Activated CD4-positive, alpha-beta T cell treated with anti-CD3 and anti-CD28 coated beads for 36 hours (primary cell): Measurements from ENCODE around the gene PROSER2. TPM values are rescaled to one million over a fixed set of nuclear protein-coding genes. Genes with fewer than 3 reads are reported as not detected.

Source experiments
- ATAC-seq: fragments of 200-7000 bp; cut with Tn5 transposase; one replicate; pipeline ENCODE4 v1.10.0; 2021; ENCODE audit warnings: mild to moderate bottlenecking, moderate library complexity
- CTCF ChIA-PET: fragments of 350-600 bp; sonication (Branson Sonifier 250); formaldehyde crosslinking; loops from one replicate; lab custom pipeline; 2021; ENCODE audit warnings: antibody characterized with exemption; lab: Charles Lee
- POLR2A ChIA-PET: fragments of 350-600 bp; sonication (Branson Sonifier 250); formaldehyde crosslinking; loops from one replicate; lab custom pipeline; 2021; ENCODE audit warnings: antibody characterized with exemption, inconsistent platforms; lab: Charles Lee
- DNase-seq: peaks from one replicate; pipeline ENCODE4 v3.0.0-alpha.2; 2020
- H3K27ac Mint-ChIP-seq: one replicate; pipeline ENCODE4 v1.8.0; 2021; ENCODE audit warnings: mixed read lengths
- H3K27me3 Mint-ChIP-seq: one replicate; pipeline ENCODE4 v1.8.0; 2021; ENCODE audit warnings: mixed read lengths
- H3K36me3 Mint-ChIP-seq: one replicate; pipeline ENCODE4 v1.8.0; 2021; ENCODE audit warnings: low read depth, mixed read lengths
- H3K4me1 Mint-ChIP-seq: one replicate; pipeline ENCODE4 v1.8.0; 2021; ENCODE audit warnings: mixed read lengths
- H3K4me3 Mint-ChIP-seq: one replicate; pipeline ENCODE4 v1.8.0; 2021; ENCODE audit warnings: mild to moderate bottlenecking, moderate library complexity, mixed read lengths
- H3K9me3 Mint-ChIP-seq: one replicate; pipeline ENCODE4 v1.8.0; 2021; ENCODE audit warnings: low read depth, mixed read lengths
- intact Hi-C, 2 experiments: fragments of 100-400 bp; cut with DNase I in 1 of 2; cut with micrococcal nuclease in 1 of 2; formaldehyde crosslinking; loops; one replicate each; pipeline versions ENCODE4 v1.14.2 to v1.15.1; 2022 to 2024; cut with DNase I, micrococcal nuclease
- total RNA-seq, 2 experiments: library from RNA; stranded (reverse); gene quantifications; one replicate each; pipeline ENCODE4 v1.2.3, GENCODE V29; 2021

PROSER2 gene
- total RNA-seq, 2 experiments from 2014 or later: 0.78 to 0.88 TPM

DNA sequence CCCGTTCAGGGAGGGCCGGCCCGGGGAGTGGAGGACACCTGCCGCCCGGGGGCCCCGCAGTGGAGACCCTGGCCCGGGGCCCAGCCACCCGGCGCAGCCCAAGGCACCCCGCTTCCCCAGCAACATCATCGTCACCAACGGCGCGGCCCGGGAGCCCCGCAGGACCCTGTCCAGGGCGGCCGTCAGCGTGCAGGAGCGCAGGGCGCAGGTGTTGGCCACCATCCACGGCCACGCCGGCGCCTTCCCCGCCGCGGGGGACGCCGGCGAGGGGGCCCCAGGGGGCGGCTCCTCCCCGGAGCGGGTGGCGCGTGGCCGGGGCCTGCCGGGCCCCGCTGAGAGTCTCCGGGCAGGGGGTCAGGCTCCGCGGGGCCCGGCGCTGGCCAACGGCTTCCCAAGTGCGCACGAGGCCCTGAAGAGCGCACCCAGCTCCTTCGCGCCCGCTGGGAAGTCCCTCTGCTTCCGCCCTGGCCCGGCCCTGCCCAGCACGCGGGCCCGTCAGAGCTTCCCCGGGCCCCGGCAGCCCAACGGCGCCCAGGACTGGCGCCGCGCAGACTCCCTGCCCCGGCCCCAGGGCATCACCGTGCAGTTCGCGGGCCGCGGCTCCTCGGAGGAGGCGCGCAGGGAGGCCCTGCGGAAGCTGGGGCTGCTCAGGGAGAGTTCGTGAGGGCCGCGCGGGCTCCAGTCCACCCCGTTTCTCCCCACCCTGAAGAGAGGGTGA, 46.7 kb downstream of the PROSER2 start:
- H3K4me1 Mint-ChIP-seq: peaks cover 13% of the 10 kb centered on the region
- no peak overlapping the region for H3K4me3 Mint-ChIP-seq
- DNase-seq (no peak), ATAC-seq (no peak)
- H3K36me3 Mint-ChIP-seq: no peaks in the 10 kb centered on the region
- ChIA-PET CTCF (no interaction called here), POLR2A (no interaction called here)
- no peaks in the 10 kb centered on the region for H3K9me3 Mint-ChIP-seq
- intact Hi-C loops: no loop called here
- peaks cover 9% of the 10 kb centered on the region for H3K27me3 Mint-ChIP-seq
- no peak overlapping the region for H3K27ac Mint-ChIP-seq

- ChIA-PET CTCF (no interaction called here), POLR2A (no interaction called here)
- DNase-seq (no peak), ATAC-seq (no peak)
- Mint-ChIP-seq H3K9me3 (no peaks in the 10 kb centered on the region), H3K27ac (no peak overlapping the region), H3K4me3 (no peak overlapping the region), H3K27me3 (peaks cover 9% of the 10 kb centered on the region), H3K36me3 (no peaks in the 10 kb centered on the region), H3K4me1 (peaks cover 17% of the 10 kb centered on the region)
- intact Hi-C loops: no loop called here
These were observed 47.3 kb downstream of the PROSER2 start for GRCh38 chr10:11870461-11870780.

- Mint-ChIP-seq H3K4me3 (no peak overlapping the region), H3K9me3 (no peaks in the 10 kb centered on the region), H3K27me3 (peaks cover 6% of the 10 kb centered on the region), H3K4me1 (peaks cover 17% of the 10 kb centered on the region), H3K27ac (no peak overlapping the region), H3K36me3 (no peaks in the 10 kb centered on the region)
- ChIA-PET POLR2A (no interaction called here), CTCF (no interaction called here)
- DNase-seq: no peak
- peak; percentile 24 for ATAC-seq
- intact Hi-C loops: no loop called here
These were observed 47.8 kb downstream of the PROSER2 start for GRCh38 chr10:11870900-11871400.

GRCh38 chr10:11871466-11871865, 48.3 kb downstream of the PROSER2 start:
- Mint-ChIP-seq H3K4me1 (peaks cover 17% of the 10 kb centered on the region), H3K9me3 (no peaks in the 10 kb centered on the region), H3K27me3 (peaks cover 6% of the 10 kb centered on the region), H3K4me3 (no peak overlapping the region), H3K36me3 (no peaks in the 10 kb centered on the region), H3K27ac (no peak overlapping the region)
- ATAC-seq (no peak), DNase-seq (no peak)
- ChIA-PET POLR2A (no interaction called here), CTCF (no interaction called here)
- intact Hi-C loops: no loop called here

- intact Hi-C loops: no loop called here
- peak; percentile 69 for ATAC-seq
- H3K36me3 Mint-ChIP-seq: no peaks in the 10 kb centered on the region
- no peaks in the 10 kb centered on the region for H3K9me3 Mint-ChIP-seq
- CTCF ChIA-PET: interaction anchor here (0.6 to 1.0 kb wide), 4 partner anchors 40 to 112 kb away, joined by 3 to 5 read pairs (median 4); no protein-coding TSS in a partner anchor
- H3K27me3 Mint-ChIP-seq: peaks cover 6% of the 10 kb centered on the region
- POLR2A ChIA-PET: no interaction called here
- DNase-seq: peak; percentile 61
- peaks cover 17% of the 10 kb centered on the region for H3K4me1 Mint-ChIP-seq
- no peak overlapping the region for H3K4me3 Mint-ChIP-seq
- no peak overlapping the region for H3K27ac Mint-ChIP-seq
These were observed 51.7 kb downstream of the PROSER2 start for GRCh38 chr10:11874568-11875493.

DNA sequence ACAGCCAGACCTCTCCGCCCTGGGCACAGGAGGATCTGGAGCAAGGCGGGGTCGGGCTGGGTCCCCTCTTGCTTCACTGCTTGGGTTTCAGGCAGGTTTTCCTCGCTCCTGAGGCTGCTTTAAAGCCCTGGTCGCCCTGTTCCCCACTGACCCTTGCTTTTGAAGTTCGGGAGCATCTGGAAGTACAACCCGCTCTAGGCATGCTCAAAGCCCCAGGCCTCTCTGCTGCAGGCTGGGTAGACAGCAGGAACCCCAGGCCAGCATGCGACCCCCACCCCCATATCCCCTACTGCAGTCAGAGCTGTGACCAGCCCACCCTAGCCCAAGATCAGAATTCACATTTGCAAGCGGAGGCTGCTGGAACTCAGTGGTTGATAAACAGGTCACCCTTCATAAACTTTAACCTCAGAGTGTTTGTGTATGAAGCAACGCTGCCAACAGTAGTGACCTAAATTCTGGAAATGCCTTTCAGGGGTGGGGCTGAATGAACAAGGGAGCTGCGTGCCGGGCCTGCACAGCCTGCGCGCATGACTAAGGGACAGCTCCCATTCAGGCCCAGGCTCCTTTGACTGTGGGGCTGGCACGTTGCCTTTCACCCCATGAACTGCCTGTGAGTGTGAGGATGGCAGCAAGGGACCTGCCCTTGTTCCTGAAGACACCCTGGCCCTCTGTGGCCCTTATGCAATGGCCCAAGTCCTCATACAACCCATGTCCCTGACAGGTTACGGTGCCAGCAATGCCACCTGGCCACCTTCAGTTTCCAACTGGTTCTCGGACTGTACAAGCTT, 52.5 kb downstream of the PROSER2 start:
- CTCF ChIA-PET: interaction anchor here (0.8 kb wide), 1 partner anchor 44 kb away, joined by 3 read pairs; no protein-coding TSS in a partner anchor
- Mint-ChIP-seq H3K9me3 (no peaks in the 10 kb centered on the region), H3K27ac (no peak overlapping the region), H3K4me3 (no peak overlapping the region), H3K36me3 (no peaks in the 10 kb centered on the region), H3K27me3 (peaks cover 6% of the 10 kb centered on the region), H3K4me1 (peaks cover 17% of the 10 kb centered on the region)
- DNase-seq (no peak), ATAC-seq (no peak)
- intact Hi-C loops: no loop called here
- POLR2A ChIA-PET: no interaction called here

- Mint-ChIP-seq H3K27ac (no peak overlapping the region), H3K4me3 (no peak overlapping the region), H3K27me3 (peaks cover 5% of the 10 kb centered on the region), H3K36me3 (no peaks in the 10 kb centered on the region), H3K4me1 (peaks cover 15% of the 10 kb centered on the region), H3K9me3 (no peaks in the 10 kb centered on the region)
- POLR2A ChIA-PET: no interaction called here
- intact Hi-C loops: no loop called here
- DNase-seq: no peak
- CTCF ChIA-PET: interaction anchor here (0.6 to 1.2 kb wide), 2 partner anchors 36 to 103 kb away, joined by 3 to 4 read pairs; no protein-coding TSS in a partner anchor
- ATAC-seq: no peak
These were observed 53.2 kb downstream of the PROSER2 start for GRCh38 chr10:11876324-11876723.

GRCh38 chr10:11876805-11877590, 53.8 kb downstream of the PROSER2 start:
- CTCF ChIA-PET: interaction anchor here (0.6 to 1.2 kb wide), 4 partner anchors 35 to 263 kb away, joined by 3 to 4 read pairs (median 3); no protein-coding TSS in a partner anchor
- DNase-seq: no peak
- H3K4me1 Mint-ChIP-seq: peaks cover 13% of the 10 kb centered on the region
- intact Hi-C loops: no loop called here
- H3K4me3 Mint-ChIP-seq: no peak overlapping the region
- no peak for ATAC-seq
- H3K27ac Mint-ChIP-seq: no peak overlapping the region
- no peaks in the 10 kb centered on the region for H3K36me3 Mint-ChIP-seq
- POLR2A ChIA-PET: no interaction called here
- no peaks in the 10 kb centered on the region for H3K9me3 Mint-ChIP-seq
- peaks cover 4% of the 10 kb centered on the region for H3K27me3 Mint-ChIP-seq

DNA sequence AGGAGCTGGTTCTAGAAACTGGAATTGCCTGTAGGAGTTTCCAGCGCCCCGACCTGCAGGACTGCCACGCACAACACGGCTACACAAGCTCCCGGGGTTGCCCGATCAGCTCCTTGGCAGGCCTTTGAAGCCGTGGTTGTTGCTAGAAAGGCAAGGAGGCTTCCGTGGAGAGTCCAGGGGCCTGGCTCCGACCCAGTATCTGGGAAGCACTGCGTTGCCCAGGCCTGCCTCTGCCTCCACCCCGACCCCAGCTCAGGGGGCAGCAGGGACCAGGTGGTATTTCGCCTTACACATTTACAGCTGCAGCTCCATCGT, 54.4 kb downstream of the PROSER2 start:
- Mint-ChIP-seq H3K27me3 (peaks cover 4% of the 10 kb centered on the region), H3K4me3 (no peak overlapping the region), H3K9me3 (no peaks in the 10 kb centered on the region), H3K4me1 (peaks cover 13% of the 10 kb centered on the region), H3K36me3 (no peaks in the 10 kb centered on the region), H3K27ac (no peak overlapping the region)
- CTCF ChIA-PET: interaction anchor here (0.6 to 1.2 kb wide), 2 partner anchors 38 to 104 kb away, joined by 3 to 4 read pairs; no protein-coding TSS in a partner anchor
- POLR2A ChIA-PET: no interaction called here
- DNase-seq: no peak
- intact Hi-C loops: no loop called here
- ATAC-seq: no peak

DNA sequence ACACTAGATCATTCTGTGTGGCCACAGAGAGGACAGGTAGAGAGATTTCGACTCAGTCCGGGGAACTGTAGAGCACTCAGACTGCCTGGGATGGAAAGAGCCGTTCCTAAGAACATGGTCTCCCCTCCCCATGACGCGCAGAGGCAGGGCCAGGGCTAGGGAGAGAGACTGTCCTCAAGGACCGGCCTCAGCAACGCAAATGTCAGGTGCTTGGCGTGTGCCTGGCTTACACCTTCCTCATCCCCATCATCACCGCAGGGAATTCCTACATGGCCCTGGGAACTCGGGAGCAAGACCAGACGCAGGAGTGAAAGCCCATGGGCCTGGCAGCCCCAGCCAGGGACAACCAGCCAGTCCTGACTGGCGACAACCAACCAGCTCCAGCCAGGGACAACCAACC, 55.6 kb downstream of the PROSER2 start:
- ChIA-PET POLR2A (no interaction called here), CTCF (no interaction called here)

More for the DNA sequence above, 55.6 kb downstream of the PROSER2 start:
- intact Hi-C loops: no loop called here
- Mint-ChIP-seq H3K4me1 (peaks cover 13% of the 10 kb centered on the region), H3K9me3 (no peaks in the 10 kb centered on the region), H3K27ac (no peak overlapping the region), H3K27me3 (no peaks in the 10 kb centered on the region), H3K4me3 (no peak overlapping the region), H3K36me3 (no peaks in the 10 kb centered on the region)
- ATAC-seq: no peak
- no peak for DNase-seq
